CD4-positive, alpha-beta T cell (primary cell): Measurements from ENCODE around the gene ADSS1. TPM values are rescaled to one million over a fixed set of nuclear protein-coding genes. Genes with fewer than 3 reads are reported as not detected.

Experiments used
- ATAC-seq: fragments of 200-7000 bp; cut with Tn5 transposase; one replicate; pipeline ENCODE4 v1.10.0; 2022; ENCODE audit warnings: mild to moderate bottlenecking; ENCODE audit not compliant: poor library complexity
- CTCF ChIA-PET: fragments of 350-600 bp; sonication (Branson Sonifier 250); formaldehyde crosslinking; loops from one replicate; lab custom pipeline; 2021; ENCODE audit warnings: antibody characterized with exemption, inconsistent platforms; lab: Charles Lee
- POLR2A ChIA-PET: fragments of 350-600 bp; sonication (Branson Sonifier 250); formaldehyde crosslinking; loops from one replicate; lab custom pipeline; 2021; ENCODE audit warnings: antibody characterized with exemption, inconsistent platforms; lab: Charles Lee
- DNase-seq, 14 experiments: peaks; one replicate each; pipeline ENCODE4 v3.0.0-alpha.2; 2013 to 2020; ENCODE audit warnings: mixed read lengths in 2 of 14
- H3K27ac ChIP-seq, 2 donors: one replicate each; pipeline versions ENCODE4 v1.5.1 to v1.7.0; 2013; ENCODE audit warnings: low read length in 2 of 2, low read depth in 1 of 2, mild to moderate bottlenecking in 1 of 2
- H3K27me3 ChIP-seq, 2 experiments: 1 replicate in 1 of 2; 2 replicates in 1 of 2; pipeline versions ENCODE4 v1.6.1 to v1.7.0; 2013; ENCODE audit warnings: low read length in 2 of 2, control low read depth in 1 of 2, mild to moderate bottlenecking in 1 of 2, moderate library complexity in 1 of 2; ENCODE audit not compliant: insufficient read depth in 2 of 2, control insufficient read depth in 1 of 2
- H3K36me3 ChIP-seq: one replicate; pipeline ENCODE4 v1.6.1; 2013; ENCODE audit warnings: low read length, control low read depth; ENCODE audit not compliant: insufficient read depth
- H3K4me1 ChIP-seq: one replicate; pipeline ENCODE4 v1.6.1; 2013; ENCODE audit warnings: low read length, control low read depth; ENCODE audit not compliant: insufficient read depth
- H3K4me3 ChIP-seq: one replicate; pipeline ENCODE4 v1.5.1; 2013; ENCODE audit warnings: mild to moderate bottlenecking, low read length, moderate library complexity
- H3K9me3 ChIP-seq, 2 experiments: 1 replicate in 1 of 2; 2 replicates in 1 of 2; pipeline versions ENCODE4 v1.6.1 to v1.7.0; 2013; ENCODE audit warnings: low read length in 2 of 2, mild to moderate bottlenecking in 2 of 2, control low read depth in 1 of 2, moderate library complexity in 1 of 2; ENCODE audit not compliant: control insufficient read depth in 1 of 2, insufficient read depth in 1 of 2
- H3K27ac Mint-ChIP-seq: one replicate; pipeline ENCODE4 v1.8.0; 2020; ENCODE audit warnings: mixed read lengths
- H3K27me3 Mint-ChIP-seq: one replicate; pipeline ENCODE4 v1.8.0; 2021; ENCODE audit warnings: mixed read lengths
- H3K36me3 Mint-ChIP-seq: one replicate; pipeline ENCODE4 v1.8.0; 2021; ENCODE audit warnings: low read depth, mixed read lengths
- H3K4me1 Mint-ChIP-seq: one replicate; pipeline ENCODE4 v1.8.0; 2021; ENCODE audit warnings: low read depth, mixed read lengths
- H3K4me3 Mint-ChIP-seq: one replicate; pipeline ENCODE4 v1.8.0; 2020; ENCODE audit warnings: mild to moderate bottlenecking, mixed read lengths
- H3K9me3 Mint-ChIP-seq: one replicate; pipeline ENCODE4 v1.8.0; 2020; ENCODE audit warnings: mixed read lengths
- intact Hi-C, 2 experiments: fragments of 100-400 bp; cut with DNase I in 1 of 2; cut with micrococcal nuclease in 1 of 2; formaldehyde crosslinking; loops; one replicate each; pipeline versions ENCODE4 v1.15.1 to v1.9.0; 2023 to 2025; cut with DNase I, micrococcal nuclease
- total RNA-seq, 174 experiments: library from RNA in 2 of 174; stranded (reverse) in 2 of 174; gene quantifications; one replicate each; pipeline ENCODE4 v1.2.3 and lab custom pipeline; 2021 to 2026
- TF ChIP-seq, protein P1 (sequence below): fragments of 200-600 bp; IDR thresholded peaks from one replicate; pipeline ENCODE4 v1.8.0; 2022; ENCODE audit warnings: antibody characterized with exemption, mild to moderate bottlenecking

ADSS1 gene
- total RNA-seq, 2 experiments from 2014 or later, result 2.0 to 2.7 TPM

GRCh38 chr14:104794993-104795780, 71.2 kb downstream of the ADSS1 start, which contains the start of gene AKT1:
TSS of gene AKT1 (minus strand) at chr14:104795748. CDS start at chr14:104792643, 3,105 bp downstream.
- DNase-seq, result peak in 5 of 14 experiments; percentile 23 to 64 (median 53)
- Mint-ChIP-seq H3K4me1 (peaks cover 54% of the 10 kb centered on the region), H3K9me3 (no peaks in the 10 kb centered on the region), H3K27ac (peak within 1 kb of the TSS; percentile 82), H3K27me3 (no peaks in the 10 kb centered on the region), H3K4me3 (peak within 1 kb of the TSS; percentile 90), H3K36me3 (peaks cover 15% of the 10 kb centered on the region)
- no peaks in the 10 kb centered on the region for H3K27me3 ChIP-seq
- CTCF ChIA-PET, result interaction anchor here (1.5 kb wide), 1 partner anchor 32 kb away, joined by 4 read pairs; no protein-coding TSS in a partner anchor
- peaks cover 25% of the 10 kb centered on the region for H3K36me3 ChIP-seq
- ATAC-seq, result peak; percentile 22
- H3K4me1 ChIP-seq, result peaks cover 64% of the 10 kb centered on the region
- no peaks in the 10 kb centered on the region for H3K9me3 ChIP-seq
- intact Hi-C loops, result loop anchor here in 1 of 2 experiments (1.0 to 10.0 kb wide), 3 partner anchors 31 to 700 kb away; partner anchors contain the start of genes ADSS1 and TEDC1
- H3K27ac ChIP-seq, result peak within 1 kb of the TSS; percentile 67 to 75
- TF ChIP-seq, protein P1, sequence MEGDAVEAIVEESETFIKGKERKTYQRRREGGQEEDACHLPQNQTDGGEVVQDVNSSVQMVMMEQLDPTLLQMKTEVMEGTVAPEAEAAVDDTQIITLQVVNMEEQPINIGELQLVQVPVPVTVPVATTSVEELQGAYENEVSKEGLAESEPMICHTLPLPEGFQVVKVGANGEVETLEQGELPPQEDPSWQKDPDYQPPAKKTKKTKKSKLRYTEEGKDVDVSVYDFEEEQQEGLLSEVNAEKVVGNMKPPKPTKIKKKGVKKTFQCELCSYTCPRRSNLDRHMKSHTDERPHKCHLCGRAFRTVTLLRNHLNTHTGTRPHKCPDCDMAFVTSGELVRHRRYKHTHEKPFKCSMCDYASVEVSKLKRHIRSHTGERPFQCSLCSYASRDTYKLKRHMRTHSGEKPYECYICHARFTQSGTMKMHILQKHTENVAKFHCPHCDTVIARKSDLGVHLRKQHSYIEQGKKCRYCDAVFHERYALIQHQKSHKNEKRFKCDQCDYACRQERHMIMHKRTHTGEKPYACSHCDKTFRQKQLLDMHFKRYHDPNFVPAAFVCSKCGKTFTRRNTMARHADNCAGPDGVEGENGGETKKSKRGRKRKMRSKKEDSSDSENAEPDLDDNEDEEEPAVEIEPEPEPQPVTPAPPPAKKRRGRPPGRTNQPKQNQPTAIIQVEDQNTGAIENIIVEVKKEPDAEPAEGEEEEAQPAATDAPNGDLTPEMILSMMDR, result no peak
- peak within 1 kb of the TSS; percentile 80 for H3K4me3 ChIP-seq
- POLR2A ChIA-PET, result interaction anchor here (1.4 to 2.7 kb wide), 3 partner anchors 31 to 69 kb away, joined by 5 to 9 read pairs (median 5); partner anchors contain the start of gene SIVA1

GRCh38 chr14:104795781-104796686, 72.0 kb downstream of the ADSS1 start:
- Histone ChIP-seq H3K27me3 (no peaks in the 10 kb centered on the region), H3K9me3 (no peaks in the 10 kb centered on the region), H3K27ac (peak overlapping the region; percentile 67 to 75), H3K4me1 (peaks cover 59% of the 10 kb centered on the region), H3K4me3 (peak overlapping the region; percentile 59), H3K36me3 (peaks cover 17% of the 10 kb centered on the region)
- intact Hi-C loops, result loop anchor here in 1 of 2 experiments (1.0 to 10.0 kb wide), 4 partner anchors 30 to 699 kb away; partner anchors contain the start of genes ADSS1, CEP170B and TEDC1
- Mint-ChIP-seq H3K4me1 (peaks cover 52% of the 10 kb centered on the region), H3K27me3 (no peaks in the 10 kb centered on the region), H3K27ac (peak overlapping the region; percentile 82), H3K36me3 (peaks cover 13% of the 10 kb centered on the region), H3K9me3 (no peaks in the 10 kb centered on the region), H3K4me3 (peak overlapping the region; percentile 88)
- ChIA-PET POLR2A (interaction anchor here (1.2 to 2.7 kb wide), 2 partner anchors 27 to 43 kb away, joined by 4 to 9 read pairs; partner anchors contain the start of gene SIVA1), CTCF (no interaction called here)
- ATAC-seq (peak; percentile 54), DNase-seq (peak in 13 of 14 experiments; percentile 36 to 86 (median 64))
- TF ChIP-seq, protein P1, result no peak

DNA sequence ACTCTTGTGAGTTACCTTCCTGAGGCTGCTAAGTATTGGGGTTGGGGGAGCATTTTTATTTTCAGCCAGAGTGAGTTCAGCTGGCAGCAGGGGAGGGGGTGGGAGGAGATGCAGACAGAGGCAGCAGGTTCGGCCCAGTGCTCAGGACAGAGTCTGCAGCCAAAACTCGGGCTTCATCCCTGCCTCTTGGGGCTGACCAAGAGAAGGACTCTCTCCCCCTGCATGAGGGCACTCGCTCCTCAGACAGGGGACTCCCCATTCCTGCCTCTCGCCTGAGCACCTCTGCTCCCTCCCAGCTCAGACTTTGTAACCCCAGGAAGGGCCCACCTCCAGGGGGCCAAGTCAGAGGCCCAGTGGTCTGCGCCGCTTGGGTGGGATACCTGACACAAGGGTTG, 72.7 kb downstream of the ADSS1 start:
- TF ChIP-seq, protein P1, result no peak
- ChIA-PET POLR2A (interaction anchor here (1.2 to 2.7 kb wide), 2 partner anchors 28 to 44 kb away, joined by 4 to 9 read pairs; partner anchors contain the start of gene SIVA1), CTCF (no interaction called here)
- intact Hi-C loops, result loop anchor here in 1 of 2 experiments (2.0 to 10.0 kb wide), 2 partner anchors 68 to 698 kb away; partner anchors contain the start of genes CEP170B and TEDC1
- Histone ChIP-seq H3K4me1 (peaks cover 61% of the 10 kb centered on the region), H3K36me3 (peaks cover 10% of the 10 kb centered on the region), H3K27me3 (no peaks in the 10 kb centered on the region), H3K4me3 (no peak overlapping the region), H3K27ac (no peak overlapping the region), H3K9me3 (no peaks in the 10 kb centered on the region)
- H3K9me3 Mint-ChIP-seq, result no peaks in the 10 kb centered on the region
- H3K36me3 Mint-ChIP-seq, result peaks cover 6% of the 10 kb centered on the region
- ATAC-seq (no peak), DNase-seq (no peak)
- H3K27me3 Mint-ChIP-seq, result no peaks in the 10 kb centered on the region
- H3K4me1 Mint-ChIP-seq, result peaks cover 50% of the 10 kb centered on the region
- H3K4me3 Mint-ChIP-seq, result peak overlapping the region; percentile 88
- H3K27ac Mint-ChIP-seq, result peak overlapping the region; percentile 82
